22Rv1 (cell line): ENCODE data around the gene CNRIP1.
A peak's percentile ranks its signal among the peaks of the same experiment; 100 is the strongest.

Experiments
- H3K27ac ChIP-seq: fragments of 450-650 bp; 2 replicates; pipeline ENCODE4 v1.5.1; 2017
- CTCF ChIP-seq: fragments of 450-650 bp; IDR thresholded peaks from 2 replicates; pipeline ENCODE4 v1.5.1; 2017; ENCODE audit warnings: mild to moderate bottlenecking
- ZFX ChIP-seq: fragments of 450-650 bp; IDR thresholded peaks from 2 replicates; pipeline ENCODE4 v1.6.1; 2017; ENCODE audit warnings: antibody characterized with exemption, borderline replicate concordance

The CNRIP1 gene

GRCh38 chr2:68292108-68292710, 27.5 kb downstream of the CNRIP1 start:
- no peak overlapping the region for H3K27ac ChIP-seq
- TF ChIP-seq ZFX, result no peak
- TF ChIP-seq CTCF, result peak; percentile 87

GRCh38 chr2:68291314-68291713, 28.4 kb downstream of the CNRIP1 start:
- TF ChIP-seq CTCF (no peak), ZFX (no peak)
- no peak overlapping the region for H3K27ac ChIP-seq

- H3K27ac ChIP-seq, result no peak overlapping the region
- TF ChIP-seq ZFX (no peak), CTCF (no peak)
Observed at GRCh38 chr2:68290901-68291300, 28.8 kb downstream of the CNRIP1 start.

- no peak overlapping the region for H3K27ac ChIP-seq
- TF ChIP-seq ZFX (no peak), CTCF (no peak)
Observed at GRCh38 chr2:68287580-68288441, 31.9 kb downstream of the CNRIP1 start.

- TF ChIP-seq CTCF, result no peak
- TF ChIP-seq ZFX, result no peak
- H3K27ac ChIP-seq, result no peak overlapping the region
Observed at GRCh38 chr2:68284896-68285295, 34.9 kb downstream of the CNRIP1 start.

- no peak overlapping the region for H3K27ac ChIP-seq
- TF ChIP-seq CTCF (no peak), ZFX (no peak)
Observed at GRCh38 chr2:68283419-68283812, 36.3 kb downstream of the CNRIP1 start.

GRCh38 chr2:68282811-68283418, 36.8 kb downstream of the CNRIP1 start:
- H3K27ac ChIP-seq, result no peak overlapping the region
- peak; percentile 89 for TF ChIP-seq CTCF
- TF ChIP-seq ZFX, result no peak
